ENCODE data around the gene TMEM207.

GRCh38 chr3:190399677-190400076 is 50.0 kb downstream of the TMEM207 start:
- TF ChIP-seq EZH2 (IDR thresholded peaks at IDR 0.05) (no peak), CTCF (IDR thresholded peaks at IDR 0.05) (no peak), EZH2phosphoT487 (IDR thresholded peaks at IDR 0.05) (no peak)

All from neural progenitor cell (in vitro differentiated cells).